ENCODE data around the gene CTTN. TPM values are rescaled to one million over a fixed set of nuclear protein-coding genes. Genes with fewer than 3 reads are reported as not detected.

CTTN gene
- 295 and 351 TPM in 2 replicates for total RNA-seq

DNA sequence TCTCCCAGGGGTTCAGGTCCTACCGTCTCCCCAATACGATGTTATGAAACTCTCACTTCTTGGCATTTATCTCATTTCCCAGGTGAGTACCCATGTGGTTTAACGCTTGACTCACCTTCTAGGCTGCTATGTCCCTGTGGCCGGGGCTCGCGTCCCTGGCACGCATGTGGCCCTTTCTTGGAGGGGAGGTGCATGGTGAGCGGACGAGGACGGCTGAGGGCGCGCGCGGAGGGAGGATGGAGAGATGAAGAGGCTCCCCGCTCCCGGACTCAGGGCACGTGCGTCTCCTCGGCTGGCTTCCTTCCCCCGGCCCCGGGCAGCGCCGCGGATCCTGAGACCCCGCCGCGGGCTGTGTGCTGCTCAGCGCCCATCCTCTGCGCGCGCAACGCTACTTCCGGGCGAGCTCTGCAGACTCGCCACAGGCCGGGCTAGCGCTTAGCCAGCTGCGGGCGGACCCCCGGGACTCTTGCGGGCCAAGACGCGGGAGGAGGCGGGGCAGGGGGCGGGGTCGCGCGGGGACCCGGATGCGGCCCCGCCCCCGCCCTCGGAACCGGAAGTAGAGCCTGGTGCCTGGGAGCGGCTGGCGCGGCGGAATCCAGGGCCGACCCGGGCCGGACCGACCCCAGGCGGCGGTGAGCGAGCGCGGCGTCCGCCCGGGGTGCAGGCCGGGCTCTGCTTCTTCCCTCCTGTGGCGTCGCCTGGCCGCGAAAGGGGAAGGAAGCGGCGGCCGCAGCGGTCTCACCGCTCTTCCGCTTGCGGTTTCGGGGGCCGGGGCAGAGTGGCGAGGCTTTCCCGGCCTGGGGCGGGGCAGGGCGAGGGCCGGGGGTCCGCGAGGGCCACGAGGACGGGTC is at the start of gene CTTN:
Gene CTTN (plus strand): TSS at position 547 of the 851 bp plus-strand sequence. CDS start 8,769 bp downstream, outside the sequence.

Other genes with a start within 250 kb of the CTTN start
- 40.2 and 47.7 TPM in 2 replicates for gene FADD, start 195.2 kb upstream of the CTTN start, total RNA-seq
- 58.2 and 58.3 TPM in 2 replicates for gene PPFIA1, start 127.8 kb upstream of the CTTN start, total RNA-seq